Measurements from ENCODE around the gene EIF2B4.

Gene EIF2B4

GRCh38 chr2:27356382-27357181 lies 13.6 kb downstream of the EIF2B4 start, which contains the start of gene GTF3C2 (continued):
- TF ChIP-seq ZNF501 (tag by site-specific recombination; IDR thresholded peaks at IDR 0.05): peak; percentile 64
- TF ChIP-seq ZNF148 (tag by site-specific recombination; IDR thresholded peaks at IDR 0.05; ENCODE audit: borderline replicate concordance): no peak
- no peak for TF ChIP-seq ZSCAN23 (tag by site-specific recombination; IDR thresholded peaks at IDR 0.05)
- TF ChIP-seq ZNF426 (tag by site-specific recombination; IDR thresholded peaks at IDR 0.05): no peak
- no peak for TF ChIP-seq BCL11A (tag by site-specific recombination; IDR thresholded peaks at IDR 0.05; ENCODE audit: low read depth)
- no peak for TF ChIP-seq SETDB1 (IDR thresholded peaks at IDR 0.05; ENCODE audit: insufficient read length, low read length)
- peak; percentile 43 for TF ChIP-seq ZIC2 (tag by site-specific recombination; IDR thresholded peaks at IDR 0.05)
- TF ChIP-seq ZBTB48 (tag by site-specific recombination; IDR thresholded peaks at IDR 0.05): no peak
- 0 out of 2 replicates have a peak, but pooled peaks have one; percentile 26 for TF ChIP-seq ZNF324 (tag by site-specific recombination; IDR thresholded peaks at IDR 0.05)
- no peak for TF ChIP-seq BCL6B (tag by site-specific recombination; IDR thresholded peaks at IDR 0.05)
- peak; percentile 94 for TF ChIP-seq ZNF692 (tag by site-specific recombination; IDR thresholded peaks at IDR 0.05)
- TF ChIP-seq ZSCAN4 (tag by site-specific recombination; IDR thresholded peaks at IDR 0.05): no peak
- TF ChIP-seq ZNF280D (tag by site-specific recombination; IDR thresholded peaks at IDR 0.05): no peak
- peak; percentile 84 for TF ChIP-seq ZBTB11 (tag by site-specific recombination; conservative IDR thresholded peaks at IDR 0.05; ENCODE audit: low read depth)
- TF ChIP-seq ZNF670 (tag by site-specific recombination; IDR thresholded peaks at IDR 0.05; ENCODE audit: low read depth): no peak

Measured in HEK293 (cell line).